B cell (primary cell): Measurements from ENCODE around the gene KLHL7. TPM values are rescaled to one million over a fixed set of nuclear protein-coding genes. Genes with fewer than 3 reads are reported as not detected.

ENCODE experiments used
- ATAC-seq: fragments of 200-7000 bp; cut with Tn5 transposase; one replicate; pipeline ENCODE4 v1.10.0; 2021; ENCODE audit warnings: low read depth, mild to moderate bottlenecking, moderate number of reproducible peaks, moderate library complexity
- CTCF ChIA-PET: fragments of 350-600 bp; sonication (Branson Sonifier 250); formaldehyde crosslinking; loops from one replicate; lab custom pipeline; 2021; ENCODE audit warnings: antibody characterized with exemption, inconsistent platforms; lab: Charles Lee
- POLR2A ChIA-PET: fragments of 350-600 bp; sonication (Branson Sonifier 250); formaldehyde crosslinking; loops from one replicate; lab custom pipeline; 2021; ENCODE audit warnings: antibody characterized with exemption; lab: Charles Lee
- DNase-seq: peaks from one replicate; pipeline ENCODE4 v3.0.0; 2013
- H2AFZ ChIP-seq: 2 replicates; pipeline ENCODE4 v1.6.1; 2012; ENCODE audit warnings: mild to moderate bottlenecking, low read depth, low read length; ENCODE audit not compliant: insufficient read depth, poor library complexity, severe bottlenecking
- H3K27ac ChIP-seq, 2 donors: 1 replicate in 1 of 2; 2 replicates in 1 of 2; pipeline ENCODE4 v1.5.1; 2012 to 2013; ENCODE audit warnings: low read length in 2 of 2, mild to moderate bottlenecking in 2 of 2, moderate library complexity in 1 of 2
- H3K27me3 ChIP-seq, 4 experiments: fragments of 200-600 bp in 1 of 4; sonication (generic) in 1 of 4; replicated peaks in 1 of 4; 1 replicate in 2 of 4; 2 replicates in 2 of 4; pipeline versions ENCODE4 v1.6.1 to v1.7.0; 2013 to 2016; ENCODE audit warnings: low read length in 3 of 4, mild to moderate bottlenecking in 2 of 4, mixed read lengths in 1 of 4, moderate library complexity in 1 of 4; ENCODE audit not compliant: insufficient read depth in 4 of 4, control insufficient read depth in 3 of 4; ENCODE audit errors: control extremely low read depth in 1 of 4
- H3K36me3 ChIP-seq, 2 experiments: replicated peaks in 1 of 2; 1 replicate in 1 of 2; 2 replicates in 1 of 2; pipeline versions ENCODE4 v1.6.1 to v1.7.1; 2013; ENCODE audit warnings: low read length in 1 of 2; ENCODE audit not compliant: insufficient read depth in 2 of 2, control insufficient read depth in 1 of 2; ENCODE audit errors: control extremely low read depth in 1 of 2, extremely low read depth in 1 of 2
- H3K4me1 ChIP-seq, 2 donors: fragments of 200-600 bp in 1 of 2; sonication (generic) in 1 of 2; 1 replicate in 1 of 2; 2 replicates in 1 of 2; pipeline versions ENCODE4 v1.5.1 to v1.6.1; 2013 to 2017; ENCODE audit warnings: low read length in 2 of 2; ENCODE audit not compliant: control insufficient read depth in 2 of 2, insufficient read depth in 2 of 2
- H3K4me2 ChIP-seq: replicated peaks from 2 replicates; pipeline ENCODE3; 2012; ENCODE audit warnings: mild to moderate bottlenecking, low read depth, low read length; ENCODE audit not compliant: poor library complexity, severe bottlenecking
- H3K4me3 ChIP-seq, 5 experiments: fragments of 200-600 bp in 1 of 5; sonication (generic) in 1 of 5; 1 replicate in 3 of 5; 2 replicates in 2 of 5; pipeline versions ENCODE4 v1.5.1 to v1.7.0; 2011 to 2016; ENCODE audit warnings: low read length in 4 of 5, mild to moderate bottlenecking in 4 of 5, low read depth in 2 of 5, control low read depth in 1 of 5, moderate library complexity in 1 of 5; ENCODE audit not compliant: insufficient read depth in 1 of 5; ENCODE audit errors: control extremely low read depth in 1 of 5, extremely low read depth in 1 of 5
- H3K79me2 ChIP-seq: fragments of 200-600 bp; sonication (generic); one replicate; pipeline ENCODE4 v1.6.0; 2016; ENCODE audit warnings: low read length; ENCODE audit not compliant: control insufficient read depth, insufficient read depth
- H3K9ac ChIP-seq: fragments of 200-600 bp; sonication (generic); 2 replicates; pipeline ENCODE4 v1.6.1; 2017; ENCODE audit warnings: mild to moderate bottlenecking, low read length, moderate library complexity
- H3K9me3 ChIP-seq, 3 donors: one replicate each; pipeline versions ENCODE4 v1.6.1 to v1.7.1; 2013; ENCODE audit warnings: low read length in 2 of 3; ENCODE audit not compliant: control insufficient read depth in 2 of 3, insufficient read depth in 1 of 3; ENCODE audit errors: control extremely low read depth in 1 of 3
- H4K20me1 ChIP-seq: 2 replicates; pipeline ENCODE4 v1.6.0; 2012; ENCODE audit warnings: mild to moderate bottlenecking, low read length; ENCODE audit not compliant: insufficient read depth, control insufficient read depth, poor library complexity, severe bottlenecking
- H3K27ac Mint-ChIP-seq: one replicate; pipeline ENCODE4 v1.8.0; 2021; ENCODE audit warnings: mixed read lengths
- H3K27me3 Mint-ChIP-seq: one replicate; pipeline ENCODE4 v1.8.0; 2021; ENCODE audit warnings: mixed read lengths
- H3K4me1 Mint-ChIP-seq: one replicate; pipeline ENCODE4 v1.8.0; 2021; ENCODE audit warnings: mixed read lengths
- H3K4me3 Mint-ChIP-seq: one replicate; pipeline ENCODE4 v1.8.0; 2021; ENCODE audit warnings: mixed read lengths
- H3K9me3 Mint-ChIP-seq: one replicate; pipeline ENCODE4 v1.8.0; 2022; ENCODE audit warnings: mixed read lengths; ENCODE audit not compliant: insufficient read depth
- EZH2 ChIP-seq: IDR thresholded peaks from 2 replicates; pipeline ENCODE4 v1.6.1; 2012; ENCODE audit warnings: borderline replicate concordance, low read depth, mild to moderate bottlenecking, moderate library complexity, low read length; ENCODE audit not compliant: insufficient read depth, poor library complexity, severe bottlenecking
- WGBS: methylation state at CpG from one replicate; pipeline ENCODE4 v1.1.5; 2013; ENCODE audit warnings: missing lambda C conversion rate; ENCODE audit not compliant: insufficient coverage; 5-methylcytosine and 5-hydroxymethylcytosine counted together
- intact Hi-C: fragments of 100-400 bp; cut with micrococcal nuclease; formaldehyde crosslinking; loops from one replicate; pipeline ENCODE4 v1.10.0; 2022
- polyA plus RNA-seq: library from polyadenylated mRNA; depleted of rRNA; stranded (reverse); fragments of >200 nt; gene quantifications from 2 replicates; pipeline ENCODE4 v1.2.3, GENCODE V29; 2012
- total RNA-seq, 2 donors: library from RNA; stranded (reverse); fragments of 120-200 nt in 1 of 2; gene quantifications; 1 replicate in 1 of 2; 2 replicates in 1 of 2; pipeline versions ENCODE4 v1.2.3 to v1.2.4, GENCODE V29; 2013 to 2022
- TF ChIP-seq, protein P1 (sequence below): fragments of 200-600 bp; IDR thresholded peaks from one replicate; pipeline ENCODE4 v1.8.0; 2022; ENCODE audit warnings: antibody characterized with exemption, mild to moderate bottlenecking

Gene KLHL7
- total and polyA plus RNA-seq, 2 donors (not counting 1 experiment from before 2014, with no cell fraction given), result 9.2 to 22.8 TPM

DNA sequence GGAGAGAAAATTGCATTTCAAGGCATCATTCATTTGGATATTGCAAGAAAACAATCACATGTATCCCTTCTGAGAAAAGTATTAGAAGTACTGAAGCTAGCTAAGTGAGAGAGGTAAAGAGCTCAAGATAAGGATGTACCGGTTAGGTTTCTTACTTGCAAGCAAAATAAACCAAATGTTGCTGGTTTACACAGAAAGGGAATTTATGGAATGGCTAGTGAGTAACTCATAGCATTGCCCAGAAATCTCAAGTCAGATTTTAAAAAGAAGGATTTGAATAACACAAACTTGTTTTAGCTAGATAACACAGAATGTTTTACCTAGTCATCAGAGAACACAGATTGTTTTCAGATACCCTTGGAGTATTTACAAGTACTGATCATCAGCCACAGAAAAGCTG is 30.6 kb downstream of the KLHL7 start:
- no peaks in the 10 kb centered on the region for H3K27me3 ChIP-seq
- Mint-ChIP-seq H3K4me1 (no peaks in the 10 kb centered on the region), H3K4me3 (no peak overlapping the region), H3K27me3 (no peaks in the 10 kb centered on the region), H3K27ac (no peak overlapping the region), H3K9me3 (peaks cover 3% of the 10 kb centered on the region)
- H3K4me3 ChIP-seq, result no peak overlapping the region
- no peak for ATAC-seq
- no peak overlapping the region for H3K4me2 ChIP-seq
- H3K79me2 ChIP-seq, result no peaks in the 10 kb centered on the region
- intact Hi-C loops, result no loop called here
- no peaks in the 10 kb centered on the region for H3K9me3 ChIP-seq
- H3K4me1 ChIP-seq, result no peaks in the 10 kb centered on the region
- H3K27ac ChIP-seq, result no peak overlapping the region
- no peak for DNase-seq
- H3K36me3 ChIP-seq, result no peaks in the 10 kb centered on the region
- ChIA-PET POLR2A (no interaction called here), CTCF (no interaction called here)
- H3K9ac ChIP-seq, result no peak overlapping the region
- no peaks in the 10 kb centered on the region for H4K20me1 ChIP-seq
- WGBS, result 100% methylated on average over 1 of the region's 1 CpG
- no peak for TF ChIP-seq EZH2
- TF ChIP-seq, protein P1, sequence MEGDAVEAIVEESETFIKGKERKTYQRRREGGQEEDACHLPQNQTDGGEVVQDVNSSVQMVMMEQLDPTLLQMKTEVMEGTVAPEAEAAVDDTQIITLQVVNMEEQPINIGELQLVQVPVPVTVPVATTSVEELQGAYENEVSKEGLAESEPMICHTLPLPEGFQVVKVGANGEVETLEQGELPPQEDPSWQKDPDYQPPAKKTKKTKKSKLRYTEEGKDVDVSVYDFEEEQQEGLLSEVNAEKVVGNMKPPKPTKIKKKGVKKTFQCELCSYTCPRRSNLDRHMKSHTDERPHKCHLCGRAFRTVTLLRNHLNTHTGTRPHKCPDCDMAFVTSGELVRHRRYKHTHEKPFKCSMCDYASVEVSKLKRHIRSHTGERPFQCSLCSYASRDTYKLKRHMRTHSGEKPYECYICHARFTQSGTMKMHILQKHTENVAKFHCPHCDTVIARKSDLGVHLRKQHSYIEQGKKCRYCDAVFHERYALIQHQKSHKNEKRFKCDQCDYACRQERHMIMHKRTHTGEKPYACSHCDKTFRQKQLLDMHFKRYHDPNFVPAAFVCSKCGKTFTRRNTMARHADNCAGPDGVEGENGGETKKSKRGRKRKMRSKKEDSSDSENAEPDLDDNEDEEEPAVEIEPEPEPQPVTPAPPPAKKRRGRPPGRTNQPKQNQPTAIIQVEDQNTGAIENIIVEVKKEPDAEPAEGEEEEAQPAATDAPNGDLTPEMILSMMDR, result no peak
- no peak overlapping the region for H2AFZ ChIP-seq

DNA sequence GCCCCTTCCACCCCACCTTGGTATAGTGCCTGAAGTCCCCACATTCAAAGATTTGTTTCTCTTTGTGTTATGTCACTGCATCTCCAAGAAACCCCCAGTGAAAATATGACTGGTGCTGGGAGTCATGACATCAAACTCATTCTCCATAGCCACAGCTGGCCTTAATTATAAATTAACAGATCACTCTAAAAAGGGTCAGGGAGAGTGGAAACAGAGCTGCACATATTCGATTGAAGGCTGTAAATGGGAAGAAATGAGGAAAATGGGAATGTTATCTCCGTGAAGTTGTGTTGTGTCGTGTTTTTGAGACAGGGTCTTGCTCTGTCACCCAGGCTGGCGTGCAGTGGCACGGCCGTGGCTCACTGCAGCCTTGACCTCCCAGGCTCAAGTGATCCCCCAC is 52.1 kb downstream of the KLHL7 start:
- Mint-ChIP-seq H3K4me3 (no peak overlapping the region), H3K4me1 (no peaks in the 10 kb centered on the region), H3K9me3 (no peaks in the 10 kb centered on the region), H3K27me3 (no peaks in the 10 kb centered on the region), H3K27ac (no peak overlapping the region)
- H3K9ac ChIP-seq, result no peak overlapping the region
- H3K4me2 ChIP-seq, result no peak overlapping the region
- H3K27ac ChIP-seq, result no peak overlapping the region
- H4K20me1 ChIP-seq, result no peaks in the 10 kb centered on the region
- POLR2A ChIA-PET, result no interaction called here
- no peak for TF ChIP-seq EZH2
- TF ChIP-seq, protein P1, result no peak
- H3K36me3 ChIP-seq, result peaks cover 3 to 4% of the 10 kb centered on the region in 2 experiments
- no peaks in the 10 kb centered on the region for H3K27me3 ChIP-seq
- H3K79me2 ChIP-seq, result no peaks in the 10 kb centered on the region
- no peak overlapping the region for H3K4me3 ChIP-seq
- CTCF ChIA-PET, result interaction anchor here (0.9 kb wide), 1 partner anchor 14 kb away, joined by 3 read pairs; no protein-coding TSS in a partner anchor
- WGBS, result 83% methylated on average over 6 of the region's 6 CpGs
- DNase-seq, result no peak
- intact Hi-C loops, result no loop called here
- H3K9me3 ChIP-seq, result no peaks in the 10 kb centered on the region
- no peak overlapping the region for H2AFZ ChIP-seq
- no peaks in the 10 kb centered on the region for H3K4me1 ChIP-seq
- no peak for ATAC-seq
